Measurements from ENCODE around the gene RPS6KL1. TPM values are rescaled to one million over a fixed set of nuclear protein-coding genes. Genes with fewer than 3 reads are reported as not detected.

The RPS6KL1 gene
- total RNA-seq, 1 donor from 2014 or later: 0.99 TPM

DNA sequence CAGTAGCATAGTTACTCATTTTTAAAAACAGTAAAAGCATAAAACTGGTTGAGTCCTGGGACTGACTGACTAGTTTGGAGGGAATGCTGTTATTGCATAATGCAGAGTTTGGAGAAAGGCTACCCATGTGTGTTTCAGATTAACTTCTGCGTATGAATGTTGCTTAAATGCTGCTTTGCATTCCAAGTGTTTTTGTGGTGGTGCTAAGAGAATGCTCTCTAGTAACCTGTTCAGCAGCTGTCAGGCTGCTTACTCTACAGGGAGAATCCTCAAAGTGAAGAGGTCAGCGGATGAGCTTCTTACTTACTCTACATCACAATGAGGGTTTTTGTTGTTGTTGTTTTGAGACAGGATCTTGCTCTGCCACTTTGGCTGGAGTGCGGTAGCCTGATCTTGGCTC, 37.1 kb downstream of the RPS6KL1 start:
- DNase-seq: peak; percentile 60

DNA sequence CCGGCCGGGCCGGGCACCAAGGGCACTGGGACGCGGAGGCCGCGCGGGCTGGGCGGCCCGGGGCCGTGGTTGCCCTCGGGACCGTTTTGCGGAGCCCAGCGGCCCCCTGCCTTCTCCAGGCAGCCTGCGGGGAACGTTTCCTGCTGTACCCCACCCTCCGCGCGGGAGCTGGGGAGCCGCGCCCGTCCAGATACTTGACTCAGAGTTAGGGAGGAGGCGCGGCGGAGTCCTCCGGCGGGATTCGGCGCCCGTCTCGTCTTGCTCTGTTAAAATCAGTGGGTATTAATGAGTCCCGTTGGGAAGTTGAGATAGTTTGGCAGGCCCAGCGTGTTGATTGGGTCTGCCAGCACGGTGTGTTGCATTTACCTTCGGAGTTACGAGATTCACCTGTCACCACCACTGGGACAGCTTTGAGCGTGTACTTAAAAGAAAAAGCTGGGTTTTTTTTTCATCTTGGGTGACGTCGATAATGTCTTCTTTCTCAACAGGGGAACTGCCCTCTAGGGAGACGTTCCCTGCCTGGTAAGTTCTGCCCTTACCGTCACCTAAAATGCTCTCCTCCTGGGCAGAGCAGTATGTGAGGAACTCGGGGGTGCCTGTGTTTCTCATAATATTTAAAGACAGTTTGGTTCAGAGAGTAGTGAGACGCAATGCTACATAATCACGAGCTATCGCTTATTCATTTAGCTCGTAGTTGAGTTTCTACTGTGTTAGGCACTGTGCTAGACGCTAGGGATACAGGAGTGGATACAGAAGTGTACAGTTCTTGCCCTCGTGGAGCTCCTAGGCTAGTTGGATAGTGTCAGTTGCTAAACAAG, 40.7 kb downstream of the RPS6KL1 start:
- no peak for DNase-seq

DNA sequence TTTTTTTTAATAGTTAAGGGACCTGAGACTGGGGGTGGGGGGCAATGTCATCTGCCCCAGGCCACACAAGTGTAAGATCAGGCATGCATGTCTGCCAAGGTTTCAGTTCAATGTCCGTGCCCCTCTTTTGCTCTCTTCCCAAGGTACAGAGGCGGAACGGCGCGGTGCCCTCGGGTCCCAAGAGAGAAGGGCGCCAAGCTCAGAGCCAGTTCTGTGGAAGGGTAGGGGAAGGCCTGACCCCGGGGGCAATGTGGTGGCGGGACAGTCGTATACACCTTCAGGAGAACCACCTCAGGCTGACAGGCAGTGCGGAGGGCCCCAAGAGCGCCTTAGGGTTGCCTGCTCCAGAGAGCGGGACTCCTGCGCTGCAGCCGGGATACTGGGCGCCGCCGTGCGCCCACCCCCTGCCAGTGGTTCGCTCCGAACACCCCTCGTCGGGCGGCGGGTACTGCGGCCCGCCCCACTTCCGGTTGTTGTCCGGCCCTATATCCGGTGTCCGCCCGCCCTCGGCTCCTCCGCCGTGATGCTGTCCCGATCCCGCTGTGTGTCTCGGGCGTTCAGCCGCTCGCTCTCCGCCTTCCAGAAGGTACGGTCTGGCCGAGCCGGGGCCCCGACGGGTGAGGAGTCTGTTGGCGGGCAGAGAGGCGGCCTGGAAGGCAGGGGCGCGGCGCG, 41.5 kb downstream of the RPS6KL1 start, which contains the start of gene DLST:
TSS of gene DLST (plus strand) at position 486 of the 672 bp plus-strand sequence. CDS start at position 524, 38 bp downstream.
- peak; percentile 67 for DNase-seq

DNA sequence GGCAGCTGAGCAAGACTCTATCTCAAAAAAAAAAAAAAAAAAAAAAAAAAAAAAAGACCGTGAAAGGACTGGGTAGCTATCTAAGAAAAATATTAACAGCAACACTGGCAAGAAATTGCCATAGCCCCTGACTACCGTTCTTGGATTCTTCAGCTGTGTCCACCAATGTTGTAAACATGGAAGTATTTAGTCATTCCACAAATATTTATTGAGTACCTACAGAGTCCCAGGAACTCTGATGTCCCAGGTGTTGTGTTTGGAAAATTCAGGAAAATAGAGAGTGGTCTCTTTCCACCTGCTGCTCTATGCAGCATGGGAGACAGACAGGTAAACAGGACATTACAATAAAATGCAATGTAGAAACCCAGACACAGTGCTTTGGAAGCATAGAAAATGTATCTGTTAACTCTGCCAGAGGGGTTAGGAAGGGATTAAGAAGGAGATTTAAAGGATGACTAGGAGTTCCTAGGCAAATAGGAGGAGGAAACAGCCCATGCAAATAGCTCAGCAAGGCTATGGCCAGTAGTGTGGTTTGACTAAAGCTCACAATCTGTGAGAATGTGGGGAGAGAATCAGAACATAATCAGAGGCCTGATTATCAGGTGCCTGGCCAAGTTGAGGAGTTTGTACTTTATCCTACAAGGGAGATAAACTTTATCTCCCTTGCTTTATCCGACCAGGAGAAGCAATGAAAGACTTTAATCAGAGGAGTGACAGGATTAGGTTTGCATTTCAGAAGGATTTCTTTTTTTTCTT, 43.5 kb downstream of the RPS6KL1 start:
- no peak for DNase-seq

DNA sequence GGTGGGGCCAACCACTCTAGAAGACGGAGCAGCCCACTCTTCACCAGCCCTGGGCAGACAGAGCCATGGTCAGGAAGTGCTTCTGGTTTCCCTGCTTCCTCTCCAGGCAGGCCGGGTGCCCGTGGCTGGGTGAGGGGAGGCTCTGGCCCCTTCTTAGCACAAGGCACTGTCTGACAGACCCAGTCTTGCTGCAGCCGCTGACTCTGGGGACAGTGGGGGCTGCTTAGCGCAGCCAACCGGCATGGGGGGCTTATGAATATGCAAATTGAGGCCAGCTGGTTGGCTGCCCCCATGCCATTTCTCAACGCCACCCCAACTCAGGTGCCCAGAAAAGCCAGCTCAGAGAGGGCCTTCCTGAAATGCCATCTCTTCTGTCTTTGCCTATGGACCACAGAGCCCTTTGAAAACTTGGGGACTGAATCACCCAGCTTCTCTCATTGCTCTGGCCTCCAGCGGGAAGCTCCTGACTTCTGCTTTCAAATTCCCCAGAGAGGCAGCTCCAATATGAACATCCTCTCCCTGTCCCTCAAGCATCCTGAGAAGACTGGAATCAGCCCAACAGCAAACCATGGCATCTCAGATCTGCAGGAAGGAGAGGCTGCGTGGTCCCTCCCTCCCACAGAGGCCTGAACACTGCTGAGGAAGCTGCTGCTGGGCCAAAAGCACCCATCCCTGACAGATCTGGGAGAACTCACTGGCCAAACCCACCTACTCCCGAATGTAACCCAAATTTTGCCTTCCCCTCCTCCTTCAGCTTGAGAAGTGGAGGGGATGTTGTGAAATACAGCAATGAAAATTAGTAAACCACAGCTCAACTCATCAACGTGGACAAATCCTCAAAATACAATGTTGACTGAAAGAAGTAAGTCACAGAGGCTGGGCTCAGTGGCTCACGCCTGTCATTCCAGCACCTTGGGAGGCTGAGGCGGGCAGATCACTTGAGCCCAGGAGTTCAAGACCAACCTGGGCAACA, 46.8 kb downstream of the RPS6KL1 start, which contains the start of gene PROX2:
TSS of gene PROX2 (minus strand) at position 205 of the 973 bp plus-strand sequence. CDS start 12,311 bp downstream, outside the sequence.
- no peak for DNase-seq

DNA sequence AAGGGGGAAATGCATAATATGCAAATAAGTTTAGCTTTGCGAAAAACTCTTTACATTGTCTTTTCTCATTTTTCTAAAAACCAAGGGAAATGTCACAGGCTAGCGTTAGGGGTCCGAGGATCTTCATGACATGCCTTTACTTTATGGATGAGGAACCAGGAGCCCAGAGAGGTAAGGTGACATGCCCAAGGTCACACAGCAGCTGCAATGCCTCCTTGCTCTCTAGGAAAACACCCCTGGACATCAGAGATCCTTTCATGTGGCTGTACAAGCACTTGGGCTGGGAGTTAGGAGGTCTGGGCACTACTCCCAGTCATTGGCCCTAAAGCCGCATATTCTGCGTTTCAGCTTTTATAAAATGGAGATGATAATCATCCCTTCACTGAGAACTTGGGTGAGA, 47.9 kb downstream of the RPS6KL1 start:
- DNase-seq: no peak

DNA sequence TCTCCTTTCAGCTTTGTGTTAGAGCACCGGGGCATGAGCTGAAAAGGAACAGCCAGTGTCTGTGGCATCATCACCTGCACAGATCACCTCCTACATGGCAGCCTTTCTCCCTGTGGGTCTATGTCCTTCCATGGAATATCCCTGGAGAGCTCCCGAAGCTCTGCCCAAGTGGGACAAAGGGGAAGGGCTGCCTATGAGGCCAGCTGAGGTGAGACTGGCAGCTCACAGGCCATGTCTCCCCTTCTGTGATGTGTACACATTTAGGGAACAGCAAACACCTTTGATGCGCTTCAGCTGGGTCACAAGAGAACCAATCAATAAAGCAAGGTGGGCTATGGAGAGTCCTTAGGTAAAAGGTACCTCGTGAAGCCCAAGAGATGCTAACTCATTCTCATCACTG, 51.2 kb downstream of the RPS6KL1 start:
- no peak for DNase-seq

DNA sequence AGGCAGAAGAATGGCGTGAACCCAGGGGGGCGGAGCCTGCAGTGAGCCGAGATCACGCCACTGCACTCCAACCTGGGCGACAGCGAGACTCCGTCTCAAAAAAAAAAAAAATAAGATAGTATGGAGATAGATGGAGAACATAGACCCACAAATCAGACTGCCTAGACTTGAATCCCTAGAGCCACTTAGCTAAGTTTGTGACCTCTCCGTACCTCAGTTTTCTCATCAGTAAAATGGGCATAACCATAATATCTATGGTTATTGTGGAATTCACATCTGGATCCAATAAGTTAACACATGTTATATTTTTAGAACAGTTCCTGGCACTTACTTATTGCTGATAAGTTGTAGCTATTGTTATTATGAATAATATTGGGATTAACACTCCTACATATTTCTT, 54.3 kb downstream of the RPS6KL1 start:
- no peak for DNase-seq

DNA sequence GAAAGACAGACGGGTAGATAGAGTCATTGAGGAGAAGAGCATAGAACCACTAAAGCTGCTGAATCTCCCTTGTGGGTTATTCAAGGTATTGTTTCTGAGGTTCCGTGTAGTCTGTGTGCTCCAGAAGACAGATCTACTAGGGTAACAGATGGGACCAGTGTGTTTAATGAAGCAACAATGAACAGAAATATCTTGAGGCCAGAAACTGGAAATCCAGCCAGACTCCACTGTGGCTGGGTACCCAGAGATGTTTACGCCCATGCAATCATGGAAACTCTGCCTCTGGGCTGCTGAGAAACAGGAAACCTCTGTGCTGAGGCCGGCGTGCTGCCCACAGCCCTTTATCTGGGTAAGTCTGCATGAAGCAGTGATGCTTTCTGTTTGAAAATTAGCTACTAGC, 55.4 kb downstream of the RPS6KL1 start:
- peak; percentile 63 for DNase-seq

DNA sequence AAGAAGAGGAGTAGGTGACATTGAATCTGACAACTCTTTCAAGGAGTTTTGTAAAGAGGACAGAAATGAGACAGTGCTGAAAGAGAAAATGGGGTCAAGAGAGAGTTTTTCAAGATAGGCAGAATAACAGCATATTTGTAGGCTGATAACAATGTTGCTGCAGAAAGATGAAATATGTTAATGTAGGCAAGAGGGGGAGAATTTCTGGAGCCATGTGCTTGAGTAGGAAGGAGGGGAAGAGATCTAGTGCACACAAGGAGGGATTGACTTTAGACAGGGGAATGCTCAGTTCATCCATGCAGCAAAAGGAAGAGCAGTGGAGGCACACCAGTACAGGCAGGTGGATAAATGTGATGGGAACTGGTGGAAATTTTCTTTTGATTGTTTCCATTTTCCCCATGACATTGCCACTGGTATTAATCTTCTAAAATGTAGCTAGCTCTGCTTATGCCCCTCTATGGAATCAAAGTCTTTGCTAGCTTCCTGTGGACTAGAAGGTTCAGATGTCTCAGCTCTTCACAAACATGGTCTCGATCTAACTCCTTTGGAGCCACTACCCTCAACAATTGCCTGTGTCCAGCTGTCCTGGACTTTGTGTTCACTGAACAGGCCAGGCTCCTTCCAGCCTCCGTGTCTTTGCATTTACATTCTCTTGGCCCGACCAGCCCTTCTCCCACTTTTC, 56.2 kb downstream of the RPS6KL1 start:
- DNase-seq: no peak

DNA sequence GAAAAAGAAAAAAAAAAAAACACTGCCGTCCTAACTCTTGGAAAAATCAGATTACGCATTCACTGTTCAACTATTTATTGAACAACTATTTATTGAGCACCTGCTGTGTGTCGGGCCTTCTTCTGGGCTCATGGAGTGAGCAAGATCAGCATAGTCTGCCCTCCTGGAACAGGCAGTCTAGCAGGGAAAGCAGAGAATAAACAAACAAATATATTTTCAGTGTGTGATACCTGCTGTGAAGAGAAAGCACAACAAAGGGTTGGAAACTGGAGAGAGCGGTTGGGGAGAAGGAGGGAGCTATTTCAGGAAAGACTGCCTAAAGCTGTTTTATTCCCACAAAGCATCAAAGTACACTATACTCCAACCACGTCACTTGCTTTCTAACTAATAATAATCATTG, 57.9 kb downstream of the RPS6KL1 start:
- DNase-seq: no peak

DNA sequence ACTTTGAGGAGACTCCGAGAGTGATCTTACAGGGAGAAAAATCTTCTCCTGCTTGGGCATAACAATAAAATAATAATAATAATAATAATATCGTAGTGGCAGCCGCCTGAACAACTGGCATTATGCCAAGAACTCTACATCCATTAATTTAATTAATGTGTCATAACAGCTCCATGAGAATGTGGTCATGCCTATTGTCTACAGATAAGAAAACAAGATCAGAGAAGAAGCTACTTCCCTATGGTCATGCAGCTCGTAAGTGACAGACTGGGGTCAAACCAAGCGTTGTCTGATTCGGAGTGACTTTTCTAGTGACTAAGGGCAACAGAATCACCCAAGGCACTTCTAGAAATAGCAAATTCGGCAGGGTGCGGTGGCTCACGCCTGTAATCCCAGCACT, 58.9 kb downstream of the RPS6KL1 start:
- no peak for DNase-seq

DNA sequence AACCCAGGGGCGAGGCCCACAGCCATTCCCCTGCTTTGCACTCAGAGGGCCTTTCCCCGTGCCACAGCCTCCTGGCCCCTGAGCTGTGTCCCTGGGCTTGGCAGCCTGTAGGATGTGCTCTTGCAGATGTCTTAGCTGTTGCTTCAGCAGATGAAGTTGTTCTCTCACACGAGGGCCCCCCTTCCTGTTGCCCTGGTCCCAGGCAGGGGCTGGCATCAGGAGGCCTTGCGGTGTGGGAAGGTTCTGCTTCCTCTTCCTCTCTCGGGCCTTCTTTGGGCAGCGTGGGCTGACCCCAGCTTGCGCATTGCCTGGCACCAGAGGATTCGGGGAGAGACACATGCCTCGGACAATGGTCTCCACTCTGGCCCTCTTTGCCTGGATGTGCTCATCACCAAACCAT, 59.8 kb downstream of the RPS6KL1 start:
- DNase-seq: no peak

DNA sequence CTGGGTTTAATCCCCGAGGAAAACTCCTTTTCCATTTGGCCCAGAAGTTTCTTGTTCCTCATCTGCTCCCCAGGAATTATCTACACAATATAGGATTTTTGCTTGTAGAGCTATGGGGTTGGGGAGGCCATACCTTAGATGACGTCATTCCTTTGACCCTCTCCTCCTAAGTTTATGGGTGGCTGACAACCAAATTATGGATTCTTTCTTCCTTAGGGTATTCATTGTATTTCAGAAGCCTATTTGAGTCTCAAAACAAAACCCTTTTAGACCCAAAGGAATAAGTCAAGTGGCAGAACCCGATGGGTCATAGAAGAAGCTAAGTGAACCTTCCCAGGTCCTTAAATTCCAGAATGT, 61.3 kb downstream of the RPS6KL1 start:
- no peak for DNase-seq

DNA sequence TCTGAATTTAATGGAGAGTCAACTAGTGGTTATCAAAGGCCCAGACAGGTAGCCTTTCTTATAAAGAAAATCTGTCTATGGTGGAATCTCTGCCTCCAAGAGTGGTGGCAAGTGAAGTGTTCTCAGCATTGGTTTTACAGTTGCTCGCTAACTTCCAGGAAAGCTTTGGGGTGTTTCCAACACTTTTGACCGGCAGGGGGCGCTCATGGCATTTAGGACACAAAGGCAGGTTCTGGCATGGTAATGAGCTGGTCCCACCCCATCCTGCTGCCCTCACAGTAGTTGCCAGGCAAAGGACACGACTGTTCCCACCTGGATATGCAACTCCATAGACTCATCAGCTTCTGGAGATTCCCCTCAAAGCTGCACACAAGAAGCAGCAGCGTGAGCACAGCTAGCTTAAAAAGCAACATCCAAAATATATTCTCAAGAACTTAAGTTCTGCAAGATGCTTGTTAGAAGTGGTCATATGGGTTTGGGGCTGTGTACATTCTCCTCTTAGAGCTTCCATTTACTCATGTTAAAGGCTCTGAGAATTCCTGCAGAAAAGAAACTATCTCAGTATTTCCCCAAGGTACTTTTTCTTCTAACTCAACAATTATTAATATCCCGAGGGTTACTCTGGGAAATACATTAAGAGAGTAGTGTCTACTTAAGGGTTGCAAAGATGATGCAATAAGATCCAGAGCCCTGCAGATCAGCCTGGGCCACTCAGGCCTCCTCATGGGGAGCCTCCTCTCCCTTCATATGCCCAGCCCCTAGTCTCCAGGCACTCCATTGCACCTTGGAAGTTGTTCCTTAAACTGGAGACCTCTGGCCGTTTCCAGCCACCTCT, 61.9 kb downstream of the RPS6KL1 start:
- DNase-seq: peak; percentile 53

DNA sequence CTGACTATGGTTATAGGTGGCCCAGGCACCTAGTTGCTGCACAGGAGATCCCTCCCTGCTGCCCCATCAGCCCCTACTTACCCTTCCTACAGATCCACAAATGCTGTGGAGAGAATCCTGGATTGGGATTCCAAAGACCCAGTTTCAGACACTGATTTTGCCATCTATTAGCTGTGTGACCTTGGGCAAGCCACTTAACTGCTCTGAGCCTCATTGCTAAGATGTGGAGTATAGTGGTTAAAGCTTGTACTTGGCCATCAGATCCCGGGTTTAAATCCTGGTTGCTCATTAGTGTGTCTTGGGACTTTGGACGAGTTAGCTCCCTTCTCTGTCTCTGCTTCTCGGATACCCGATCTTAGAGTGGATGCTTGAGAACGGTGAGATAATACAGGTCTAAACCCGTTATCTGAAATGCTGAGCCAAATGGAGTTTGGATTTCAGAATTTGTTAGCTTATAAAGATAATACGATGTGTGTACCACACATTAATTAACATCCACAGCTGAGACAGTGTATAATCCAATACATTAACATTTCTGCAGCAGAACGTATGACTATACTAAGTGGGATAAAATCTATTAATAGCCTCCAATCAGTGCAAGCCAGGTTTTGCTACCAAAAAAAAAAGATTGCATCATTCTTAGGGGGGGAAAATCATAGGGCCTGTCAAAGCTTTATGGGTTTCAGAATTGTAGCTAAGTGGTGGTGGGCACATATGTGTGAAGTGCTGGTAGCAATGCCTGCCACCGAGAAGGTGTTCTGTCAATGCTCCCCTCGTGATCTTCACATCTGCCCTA, 63.1 kb downstream of the RPS6KL1 start:
- DNase-seq: no peak

DNA sequence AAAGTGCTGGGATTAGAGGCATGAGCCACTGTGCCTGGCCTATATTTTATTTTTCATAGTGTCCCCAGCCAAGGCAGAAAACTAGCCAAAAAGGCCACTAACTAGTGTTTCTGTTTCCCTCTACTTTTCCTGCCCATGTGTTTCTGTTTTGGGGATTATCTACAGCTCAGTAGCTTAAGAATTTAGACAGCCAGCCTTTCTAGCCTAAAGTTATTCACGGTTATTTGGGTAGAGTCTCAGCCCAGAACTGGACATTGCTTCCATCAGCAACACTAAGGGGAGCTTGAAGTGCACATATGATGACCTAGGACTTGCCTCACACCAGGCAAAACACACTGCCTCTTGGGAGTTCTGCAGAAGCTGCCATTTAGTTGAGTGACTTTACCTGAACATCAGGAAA, 65.0 kb downstream of the RPS6KL1 start:
- no peak for DNase-seq

DNA sequence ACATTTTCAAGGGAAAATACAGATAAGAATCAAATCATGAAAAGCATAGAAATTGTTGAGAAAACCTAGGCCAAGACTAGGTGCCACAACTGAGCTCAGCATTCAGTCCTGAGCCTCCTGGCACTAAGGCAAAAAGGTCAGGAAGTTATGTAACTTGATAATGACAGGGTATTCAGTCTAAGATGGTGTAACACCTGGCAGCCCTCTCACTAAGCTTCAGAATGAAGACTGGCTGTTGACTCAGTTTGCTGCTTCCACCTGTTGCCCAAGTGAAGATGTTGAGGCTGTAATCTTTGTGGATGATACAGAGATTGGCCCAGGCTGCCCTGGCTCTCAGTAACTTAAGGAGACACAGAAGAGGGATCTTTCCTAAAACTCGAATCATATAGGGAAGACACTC, 66.7 kb downstream of the RPS6KL1 start:
- DNase-seq: no peak

DNA sequence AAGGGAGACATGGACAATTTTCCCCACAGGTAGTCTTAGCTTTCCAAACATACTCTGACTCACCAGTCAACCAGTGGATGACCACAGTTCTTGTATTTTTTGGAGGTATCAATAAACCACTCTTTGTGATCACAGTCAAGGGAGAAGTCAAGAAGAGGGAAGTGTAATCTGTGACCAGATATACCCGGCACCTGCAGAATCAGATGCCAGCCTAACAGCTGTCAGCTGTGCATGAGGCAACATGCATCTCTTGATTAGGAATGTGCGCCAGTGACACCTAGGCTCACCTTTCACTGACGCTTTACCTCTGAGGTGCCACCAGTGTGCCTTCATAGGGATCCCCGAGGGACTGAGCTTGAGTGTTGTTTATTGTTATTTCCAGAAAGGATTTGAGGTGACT, 67.1 kb downstream of the RPS6KL1 start:
- DNase-seq: no peak
